H1 (cell line): ENCODE results near the gene PLXDC2. TPM values are rescaled to one million over a fixed set of nuclear protein-coding genes. Genes with fewer than 3 reads are reported as not detected.

Source experiments
- KDM1A ChIP-seq: fragments of 200-600, 300-600 bp; sonication (generic); IDR thresholded peaks from 2 replicates; pipeline ENCODE4 v1.7.1; 2016; ENCODE audit warnings: mild to moderate bottlenecking, low read length, borderline replicate concordance
- KDM5A ChIP-seq: fragments of 200-600 bp; IDR thresholded peaks from 2 replicates; pipeline ENCODE4 v1.7.1; 2012; ENCODE audit warnings: mild to moderate bottlenecking, low read length, inconsistent platforms, mixed read lengths
- polyA plus RNA-seq, 7 experiments: library from polyadenylated mRNA; depleted of rRNA in 3 of 7; stranded (reverse) in 5 of 7; unstranded in 2 of 7; fragments of >200 nt in 5 of 7; fragments of 200-250 nt in 2 of 7; gene quantifications; 1 replicate in 5 of 7; 2 replicates in 1 of 7; 4 replicates in 1 of 7; pipeline versions ENCODE4 v1.2.1 to v1.2.3, GENCODE V29; 2011 to 2013; ENCODE audit warnings: missing spikeins in 2 of 7, mixed read lengths in 2 of 7
- total RNA-seq: library from RNA; stranded (reverse); fragmentation: NEBNext Ultra II Directional; extraction: Animal tissue kit (Norgen Biotek cat#: 25700); gene quantifications from 2 replicates; pipeline ENCODE4 v1.2.1, GENCODE V29; 2021

Gene PLXDC2
- total and polyA plus RNA-seq, 2 of the 8 experiments (the other 6 are each of a cell fraction or from before 2014, with no cell fraction given): 23.0 to 40.5 TPM

DNA sequence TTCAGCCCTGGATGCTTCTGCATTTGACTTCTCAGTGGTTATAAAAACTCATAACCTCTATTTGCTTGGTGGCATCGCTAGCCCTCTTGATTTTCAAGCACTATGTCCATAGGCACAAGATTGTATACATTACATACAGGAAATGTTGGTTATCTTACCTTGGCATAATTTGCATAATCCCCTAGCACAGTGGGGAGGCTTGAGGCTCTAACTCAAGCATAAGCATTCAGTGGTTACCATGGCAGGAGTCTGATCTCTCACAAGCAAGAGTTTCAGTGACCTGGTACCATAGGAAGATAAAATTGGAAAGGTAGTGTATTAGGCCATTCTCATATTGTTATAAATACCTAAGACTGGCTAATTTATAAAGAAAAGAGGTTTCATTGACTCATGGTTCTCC is 121.8 kb downstream of the PLXDC2 start (continued):
- TF ChIP-seq KDM5A: no peak
- TF ChIP-seq KDM1A: no peak
